ENCODE measurements around the gene MED29. TPM values are rescaled to one million over a fixed set of nuclear protein-coding genes. Genes with fewer than 3 reads are reported as not detected.

MED29 gene
- total and polyA plus RNA-seq, 2 of the 13 experiments (the other 11 are each of a cell fraction or from before 2014, with no cell fraction given) = 14.0 to 19.7 TPM

GRCh38 chr19:39397360-39398296, 6.5 kb downstream of the MED29 start (continued):
- no peak for TF ChIP-seq ZNF737 (CRISPR knock-in tag; IDR thresholded peaks at IDR 0.05; ENCODE audit: borderline replicate concordance)
- TF ChIP-seq SMARCC2 (IDR thresholded peaks at IDR 0.05) = no peak
- no peak; the same call in 1 of the 2 replicates for TF ChIP-seq DR1 (CRISPR knock-in tag; IDR thresholded peaks at IDR 0.05)
- peak; percentile 85 for TF ChIP-seq RBM39 (IDR thresholded peaks at IDR 0.05; ENCODE audit: low read depth, low read length, poor library complexity, severe bottlenecking)
- TF ChIP-seq SKI (IDR thresholded peaks at IDR 0.05; ENCODE audit: partially characterized antibody) = peak; percentile 60
- no peak for TF ChIP-seq PCBP2 (optimal IDR thresholded peaks at IDR 0.05; ENCODE audit: low read depth, low read length, poor library complexity, severe bottlenecking)
- no peak for TF ChIP-seq HDAC6 (IDR thresholded peaks at IDR 0.05; ENCODE audit: low read depth, low read length)
- no peak for TF ChIP-seq NBN (conservative IDR thresholded peaks at IDR 0.05)
- TF ChIP-seq NR2F2 (IDR thresholded peaks at IDR 0.05; ENCODE audit: borderline replicate concordance, low read depth) = peak; percentile 9; the same call in 1 of the 2 replicates
- no peak for TF ChIP-seq ZNF20 (CRISPR knock-in tag; IDR thresholded peaks at IDR 0.05)
- TF ChIP-seq, protein P1, sequence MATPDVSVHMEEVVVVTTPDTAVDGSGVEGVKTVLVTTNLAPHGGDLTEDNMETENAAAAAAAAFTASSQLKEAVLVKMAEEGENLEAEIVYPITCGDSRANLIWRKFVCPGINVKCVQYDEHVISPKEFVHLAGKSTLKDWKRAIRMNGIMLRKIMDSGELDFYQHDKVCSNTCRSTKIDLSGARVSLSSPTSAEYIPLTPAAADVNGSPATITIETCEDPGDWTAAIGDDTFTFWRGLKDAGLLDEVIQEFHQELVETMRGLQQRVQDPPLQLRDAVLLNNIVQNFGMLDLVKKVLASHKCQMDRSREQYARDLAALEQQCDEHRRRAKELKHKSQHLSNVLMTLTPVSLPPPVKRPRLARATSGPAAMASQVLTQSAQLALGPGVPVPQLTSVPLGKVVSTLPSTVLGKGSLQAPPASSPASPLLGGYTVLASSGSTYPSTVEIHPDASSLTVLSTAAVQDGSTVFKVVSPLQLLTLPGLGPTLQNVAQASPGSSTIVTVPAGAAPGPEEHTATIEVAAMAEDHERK (CRISPR knock-in tag; IDR thresholded peaks at IDR 0.05; ENCODE audit: low read depth) = peak; percentile 52; the same call in 1 of the 2 replicates
- peak; percentile 38; the same call in 1 of the 2 replicates for TF ChIP-seq ARNT2 (CRISPR knock-in tag; IDR thresholded peaks at IDR 0.05; ENCODE audit: low read depth)
- no peak for TF ChIP-seq JARID2 (CRISPR knock-in tag; IDR thresholded peaks at IDR 0.05; ENCODE audit: insufficient replicate concordance)
- TF ChIP-seq BRD4 (CRISPR knock-in tag; IDR thresholded peaks at IDR 0.05) = no peak
- peak; percentile 37; the same call in 1 of the 2 replicates for TF ChIP-seq DPF2 (CRISPR knock-in tag; IDR thresholded peaks at IDR 0.05; ENCODE audit: borderline replicate concordance, low read depth)
- no peak for TF ChIP-seq SP1 (IDR thresholded peaks at IDR 0.05)
- peak; percentile 53; the same call in 1 of the 2 replicates for TF ChIP-seq SP1 (CRISPR knock-in tag; IDR thresholded peaks at IDR 0.05)
- TF ChIP-seq, protein P2, sequence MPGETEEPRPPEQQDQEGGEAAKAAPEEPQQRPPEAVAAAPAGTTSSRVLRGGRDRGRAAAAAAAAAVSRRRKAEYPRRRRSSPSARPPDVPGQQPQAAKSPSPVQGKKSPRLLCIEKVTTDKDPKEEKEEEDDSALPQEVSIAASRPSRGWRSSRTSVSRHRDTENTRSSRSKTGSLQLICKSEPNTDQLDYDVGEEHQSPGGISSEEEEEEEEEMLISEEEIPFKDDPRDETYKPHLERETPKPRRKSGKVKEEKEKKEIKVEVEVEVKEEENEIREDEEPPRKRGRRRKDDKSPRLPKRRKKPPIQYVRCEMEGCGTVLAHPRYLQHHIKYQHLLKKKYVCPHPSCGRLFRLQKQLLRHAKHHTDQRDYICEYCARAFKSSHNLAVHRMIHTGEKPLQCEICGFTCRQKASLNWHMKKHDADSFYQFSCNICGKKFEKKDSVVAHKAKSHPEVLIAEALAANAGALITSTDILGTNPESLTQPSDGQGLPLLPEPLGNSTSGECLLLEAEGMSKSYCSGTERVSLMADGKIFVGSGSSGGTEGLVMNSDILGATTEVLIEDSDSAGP (CRISPR knock-in tag; IDR thresholded peaks at IDR 0.05; ENCODE audit: borderline replicate concordance) = peak; percentile 94
- peak; percentile 26; the same call in 1 of the 2 replicates for TF ChIP-seq PHF8 (CRISPR knock-in tag; IDR thresholded peaks at IDR 0.05)
- TF ChIP-seq THYN1 (CRISPR knock-in tag; IDR thresholded peaks at IDR 0.05; ENCODE audit: borderline replicate concordance, low read depth) = no peak
- TF ChIP-seq, protein P3, sequence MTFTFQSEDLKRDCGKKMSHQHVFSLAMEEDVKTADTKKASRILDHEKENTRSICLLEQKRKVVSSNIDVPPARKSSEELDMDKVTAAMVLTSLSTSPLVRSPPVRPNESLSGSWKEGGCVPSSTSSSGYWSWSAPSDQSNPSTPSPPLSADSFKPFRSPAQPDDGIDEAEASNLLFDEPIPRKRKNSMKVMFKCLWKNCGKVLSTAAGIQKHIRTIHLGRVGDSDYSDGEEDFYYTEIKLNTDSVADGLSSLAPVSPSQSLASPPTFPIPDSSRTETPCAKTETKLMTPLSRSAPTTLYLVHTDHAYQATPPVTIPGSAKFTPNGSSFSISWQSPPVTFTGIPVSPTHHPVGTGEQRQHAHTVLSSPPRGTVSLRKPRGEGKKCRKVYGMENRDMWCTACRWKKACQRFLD (CRISPR knock-in tag; IDR thresholded peaks at IDR 0.05; ENCODE audit: borderline replicate concordance) = no peak
- TF ChIP-seq ZNF546 (CRISPR knock-in tag; conservative IDR thresholded peaks at IDR 0.05) = no peak
- no peak for TF ChIP-seq YEATS4 (CRISPR knock-in tag; IDR thresholded peaks at IDR 0.05; ENCODE audit: borderline replicate concordance)
- TF ChIP-seq ZNF552 (CRISPR knock-in tag; IDR thresholded peaks at IDR 0.05; ENCODE audit: borderline replicate concordance) = no peak

Data from HepG2 (cell line).